Pancreas (tissue), 10 donors: Measurements from ENCODE around the gene TMEM132C. TPM values are rescaled to one million over a fixed set of nuclear protein-coding genes. Genes with fewer than 3 reads are reported as not detected.

Source experiments
- ATAC-seq, 4 donors: fragments of 200-7000 bp; cut with Tn5 transposase; one replicate each; pipeline versions ENCODE4 v1.8.0 to v1.9.1; 2020; ENCODE audit warnings: mild to moderate bottlenecking in 4 of 4, moderate library complexity in 4 of 4
- DNase-seq, 6 donors: peaks; one replicate each; pipeline ENCODE4 v3.0.0-alpha.2; 2020
- FAIRE-seq: peaks from 2 replicates; lab custom pipeline; 2012; peaks lifted over from hg19 to GRCh38; lab: Jason Lieb, UNC
- H3K27ac ChIP-seq, 4 donors: fragments of 200-600 bp; sonication (generic); 1 replicate in 3 of 4; 2 replicates in 1 of 4; pipeline versions ENCODE4 v1.5.0 to v1.8.0; 2020
- H3K27me3 ChIP-seq, 4 donors: fragments of 200-600 bp; one replicate each; pipeline ENCODE4 v1.8.0; 2021
- H3K36me3 ChIP-seq, 3 donors: fragments of 200-600 bp; sonication (generic) in 1 of 3; one replicate each; pipeline versions ENCODE4 v1.5.0 to v1.8.0; 2020 to 2021
- H3K4me1 ChIP-seq, 3 donors: fragments of 200-600 bp; one replicate each; pipeline ENCODE4 v1.8.0; 2021
- H3K4me3 ChIP-seq, 4 donors: fragments of 200-600 bp; sonication (generic) in 2 of 4; one replicate each; pipeline versions ENCODE4 v1.5.0 to v1.8.0; 2020 to 2021
- H3K9me3 ChIP-seq, 4 donors: fragments of 200-600 bp; one replicate each; pipeline ENCODE4 v1.8.0; 2021
- WGBS, 2 donors: extraction: QIAGEN DNeasy Blood & Tissue Kit; methylation state at CpG; one replicate each; pipeline ENCODE4 v1.1.7; 2013; 5-methylcytosine and 5-hydroxymethylcytosine counted together
- intact Hi-C, 3 donors: fragments of 100-400 bp; cut with DNase I; formaldehyde crosslinking; loops; one replicate each; pipeline versions ENCODE4 v1.11.1 to v1.14.2; 2022
- polyA plus RNA-seq, 2 donors: library from polyadenylated mRNA; stranded (reverse); fragments of 200-250 nt; gene quantifications; one replicate each; pipeline ENCODE4 v1.2.3, GENCODE V29; 2013
- total RNA-seq, 6 donors: library from RNA; stranded (reverse); fragmentation: NEBNext Ultra II Directional in 4 of 6; extraction: Animal tissue kit (Norgen Biotek cat#: 25700) in 4 of 6; gene quantifications; one replicate each; pipeline versions ENCODE4 v1.2.1 to v1.2.4, GENCODE V29; 2021 to 2023
- TF ChIP-seq, protein P1 (sequence below), 4 donors: fragments of 200-600 bp; sonication (generic) in 3 of 4; IDR thresholded peaks; one replicate each; pipeline versions ENCODE4 v1.5.0 to v1.8.0; 2021; ENCODE audit warnings: antibody characterized with exemption in 4 of 4
- donor health status: healthy with polysubstance abuse.
- donor health status: DM: no; HTN: no; CAD: no; lungs with moderate emphysema.
- donor health status: DM: no; HTN: no; CAD: no.
- donor health status: control.
- donor health status: control.
- donor health status: Bipolar disorder and iron deficiency.
- donor health status: DM: yes; HTN: yes; CAD: no.
- donor health status: DM: no; HTN: no; CAD: no.
- donor health status: DM: no; HTN: no; CAD: no.
- donor health status: DM: yes; HTN: yes; CAD: no.

The TMEM132C gene
- total and polyA plus RNA-seq, 8 donors, result 0.63 to 5.8 (median 3.1) TPM

DNA sequence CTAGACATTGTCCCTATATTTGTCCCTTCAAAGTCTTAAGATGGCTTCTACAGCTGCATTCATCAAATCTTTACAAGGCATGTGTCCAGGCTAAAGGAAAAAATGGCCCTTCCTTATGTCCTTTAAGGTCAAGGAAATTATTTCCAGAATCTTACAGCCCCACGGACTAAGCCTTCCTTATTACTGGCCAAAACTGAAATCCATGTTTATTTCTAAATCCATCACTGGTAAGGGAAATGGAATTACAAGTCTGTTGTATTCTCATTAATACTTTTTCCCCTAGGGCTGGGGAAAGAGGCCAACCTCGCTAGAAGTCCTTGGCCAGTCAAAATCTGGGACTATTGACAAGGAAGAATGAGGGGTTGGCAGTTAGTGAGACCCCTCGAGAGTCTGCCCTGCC, 252.5 kb downstream of the TMEM132C start:
- 34 to 36% methylated on average over 3 of the region's 3 CpGs for WGBS, 2 donors
- ATAC-seq, result no peak

GRCh38 chr12:128521981-128522380, 255.0 kb downstream of the TMEM132C start:
- no peak for DNase-seq
- TF ChIP-seq, protein P1, sequence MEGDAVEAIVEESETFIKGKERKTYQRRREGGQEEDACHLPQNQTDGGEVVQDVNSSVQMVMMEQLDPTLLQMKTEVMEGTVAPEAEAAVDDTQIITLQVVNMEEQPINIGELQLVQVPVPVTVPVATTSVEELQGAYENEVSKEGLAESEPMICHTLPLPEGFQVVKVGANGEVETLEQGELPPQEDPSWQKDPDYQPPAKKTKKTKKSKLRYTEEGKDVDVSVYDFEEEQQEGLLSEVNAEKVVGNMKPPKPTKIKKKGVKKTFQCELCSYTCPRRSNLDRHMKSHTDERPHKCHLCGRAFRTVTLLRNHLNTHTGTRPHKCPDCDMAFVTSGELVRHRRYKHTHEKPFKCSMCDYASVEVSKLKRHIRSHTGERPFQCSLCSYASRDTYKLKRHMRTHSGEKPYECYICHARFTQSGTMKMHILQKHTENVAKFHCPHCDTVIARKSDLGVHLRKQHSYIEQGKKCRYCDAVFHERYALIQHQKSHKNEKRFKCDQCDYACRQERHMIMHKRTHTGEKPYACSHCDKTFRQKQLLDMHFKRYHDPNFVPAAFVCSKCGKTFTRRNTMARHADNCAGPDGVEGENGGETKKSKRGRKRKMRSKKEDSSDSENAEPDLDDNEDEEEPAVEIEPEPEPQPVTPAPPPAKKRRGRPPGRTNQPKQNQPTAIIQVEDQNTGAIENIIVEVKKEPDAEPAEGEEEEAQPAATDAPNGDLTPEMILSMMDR (IDR thresholded peaks at IDR 0.05), result no peak
- Histone ChIP-seq H3K4me3 (no peak overlapping the region), H3K4me1 (no peaks in the 10 kb centered on the region), H3K27ac (no peak overlapping the region), H3K27me3 (no peaks in the 10 kb centered on the region), H3K9me3 (no peaks in the 10 kb centered on the region), H3K36me3 (no peaks in the 10 kb centered on the region)
- no peak for ATAC-seq
- FAIRE-seq, result no peak
- WGBS, 2 donors, result 68 to 77% methylated on average over 10 of the region's 10 CpGs
- intact Hi-C loops, result no loop called here

More for the DNA sequence above, 252.5 kb downstream of the TMEM132C start:
- no peaks in the 10 kb centered on the region for H3K36me3 ChIP-seq
- intact Hi-C loops, result no loop called here
- TF ChIP-seq, protein P1 (IDR thresholded peaks at IDR 0.05), result no peak
- DNase-seq, result no peak
- no peak for FAIRE-seq
- no peaks in the 10 kb centered on the region for H3K9me3 ChIP-seq
- no peak overlapping the region for H3K4me3 ChIP-seq
- H3K27ac ChIP-seq, result no peak overlapping the region
- no peaks in the 10 kb centered on the region for H3K4me1 ChIP-seq
- no peaks in the 10 kb centered on the region for H3K27me3 ChIP-seq

GRCh38 chr12:128524439-128524838, 257.5 kb downstream of the TMEM132C start:
- no peaks in the 10 kb centered on the region for H3K9me3 ChIP-seq
- TF ChIP-seq, protein P1 (IDR thresholded peaks at IDR 0.05), result no peak
- H3K4me3 ChIP-seq, result no peak overlapping the region
- H3K36me3 ChIP-seq, result no peaks in the 10 kb centered on the region
- H3K4me1 ChIP-seq, result no peaks in the 10 kb centered on the region
- DNase-seq (no peak), FAIRE-seq (no peak), ATAC-seq (peak in 2 of 4 donors; percentile 54 to 58)
- intact Hi-C loops, result no loop called here
- no peaks in the 10 kb centered on the region for H3K27me3 ChIP-seq
- H3K27ac ChIP-seq, result peak overlapping the region; percentile 24 to 76 (median 48)
- 28 to 35% methylated on average over 6 of the region's 6 CpGs for WGBS, 2 donors

- TF ChIP-seq, protein P1 (IDR thresholded peaks at IDR 0.05), result no peak
- Histone ChIP-seq H3K27me3 (no peaks in the 10 kb centered on the region), H3K4me3 (no peak overlapping the region), H3K27ac (no peak overlapping the region), H3K36me3 (no peaks in the 10 kb centered on the region), H3K4me1 (no peaks in the 10 kb centered on the region), H3K9me3 (no peaks in the 10 kb centered on the region)
- FAIRE-seq (no peak), DNase-seq (no peak), ATAC-seq (no peak)
- 45 to 46% methylated on average over 3 of the region's 3 CpGs for WGBS, 2 donors
- intact Hi-C loops, result no loop called here
These were observed 264.2 kb downstream of the TMEM132C start for GRCh38 chr12:128531170-128531569.

DNA sequence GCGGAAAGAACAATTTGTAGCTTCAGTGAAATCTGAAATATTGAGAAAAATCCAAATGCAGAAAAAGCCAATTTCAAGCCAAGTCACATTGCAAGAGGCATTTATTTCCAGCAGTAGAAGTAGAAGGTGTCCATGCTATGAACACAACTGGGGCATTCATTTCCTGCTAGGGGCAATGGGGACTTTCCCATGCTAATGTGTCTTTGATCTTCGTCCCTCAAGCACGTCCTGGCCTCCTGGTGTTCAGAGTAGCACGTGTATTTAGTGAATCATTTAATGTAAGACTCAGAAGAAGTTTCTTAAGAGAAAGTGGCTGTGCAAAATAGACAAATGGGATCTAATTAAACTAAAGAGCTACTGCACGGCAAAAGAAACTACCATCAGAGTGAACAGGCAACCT, 267.9 kb downstream of the TMEM132C start:
- no peaks in the 10 kb centered on the region for H3K9me3 ChIP-seq
- TF ChIP-seq, protein P1 (IDR thresholded peaks at IDR 0.05), result no peak
- H3K27me3 ChIP-seq, result no peaks in the 10 kb centered on the region
- ATAC-seq (no peak), DNase-seq (no peak), FAIRE-seq (no peak)
- H3K36me3 ChIP-seq, result no peaks in the 10 kb centered on the region
- no peak overlapping the region for H3K27ac ChIP-seq
- WGBS, 2 donors, result 32 to 38% methylated on average over 5 of the region's 5 CpGs
- intact Hi-C loops, result no loop called here
- no peaks in the 10 kb centered on the region for H3K4me1 ChIP-seq
- H3K4me3 ChIP-seq, result no peak overlapping the region
